H1 (cell line): ENCODE results near the gene FOXK1. TPM values are rescaled to one million over a fixed set of nuclear protein-coding genes. Genes with fewer than 3 reads are reported as not detected.

Experiments used
- CTCF ChIA-PET: fragments of 300-600 bp; sonication (Branson Sonifier 250); formaldehyde crosslinking; loops from one replicate; lab custom pipeline; 2021; ENCODE audit not compliant: partially characterized antibody; lab: Charles Lee
- POLR2A ChIA-PET: fragments of 300-600 bp; sonication (Branson Sonifier 250); formaldehyde crosslinking; loops from one replicate; lab custom pipeline; 2021; ENCODE audit warnings: inconsistent platforms; ENCODE audit not compliant: partially characterized antibody; lab: Charles Lee
- DNase-seq, 2 experiments: peaks; one replicate each; pipeline versions ENCODE4 v3.0.0 to v3.0.0-alpha.2; 2010 to 2022; ENCODE audit warnings: low spot score in 2 of 2, low read depth in 1 of 2, mixed read lengths in 1 of 2
- FAIRE-seq: peaks from 2 replicates; lab custom pipeline; 2011; peaks lifted over from hg19 to GRCh38; lab: Jason Lieb, UNC
- H2AFZ ChIP-seq: 2 replicates; pipeline ENCODE4 v1.8.1; 2012; ENCODE audit warnings: low read length, inconsistent platforms
- H2AK5ac ChIP-seq: 2 replicates; pipeline ENCODE4 v1.6.1; 2013; ENCODE audit warnings: low read depth, low read length
- H2BK120ac ChIP-seq: replicated peaks from 2 replicates; pipeline ENCODE3; 2013; ENCODE audit warnings: low read depth, low read length, inconsistent platforms
- H2BK12ac ChIP-seq: 2 replicates; pipeline ENCODE4 v1.6.1; 2013; ENCODE audit warnings: low read depth, low read length
- H2BK15ac ChIP-seq: 2 replicates; pipeline ENCODE4 v1.6.1; 2013; ENCODE audit warnings: low read length
- H2BK20ac ChIP-seq: 2 replicates; pipeline ENCODE4 v1.6.1; 2013; ENCODE audit warnings: low read length
- H2BK5ac ChIP-seq: 2 replicates; pipeline ENCODE4 v1.6.1; 2013; ENCODE audit warnings: low read depth, low read length
- H3K14ac ChIP-seq: 2 replicates; pipeline ENCODE4 v1.6.1; 2013; ENCODE audit warnings: inconsistent platforms; ENCODE audit not compliant: insufficient read length
- H3K18ac ChIP-seq: 2 replicates; pipeline ENCODE4 v1.6.1; 2013; ENCODE audit warnings: low read length; ENCODE audit errors: extremely low read depth
- H3K23ac ChIP-seq: 2 replicates; pipeline ENCODE4 v1.6.1; 2013; ENCODE audit warnings: inconsistent platforms; ENCODE audit not compliant: insufficient read length
- H3K23me2 ChIP-seq: 2 replicates; pipeline ENCODE4 v1.6.1; 2013; ENCODE audit warnings: low read depth, low read length
- H3K27ac ChIP-seq: 2 replicates; pipeline ENCODE4 v1.6.1; 2011; ENCODE audit warnings: low read depth, low read length, inconsistent platforms
- H3K27me3 ChIP-seq, 4 experiments: replicated peaks in 1 of 4; 1 replicate in 1 of 4; 2 replicates in 3 of 4; pipeline versions ENCODE4 v1.6.1 to v1.8.1; 2011 to 2013; ENCODE audit warnings: low read length in 3 of 4, mild to moderate bottlenecking in 3 of 4, inconsistent platforms in 2 of 4, mixed read lengths in 2 of 4, moderate library complexity in 1 of 4; ENCODE audit not compliant: control insufficient read depth in 3 of 4, insufficient read depth in 3 of 4; ENCODE audit errors: extremely low read depth in 1 of 4
- H3K36me3 ChIP-seq, 4 experiments: 2 replicates each; pipeline versions ENCODE4 v1.6.1 to v1.8.1; 2011 to 2013; ENCODE audit warnings: mild to moderate bottlenecking in 4 of 4, low read length in 3 of 4, moderate library complexity in 2 of 4, control low read depth in 1 of 4, inconsistent platforms in 1 of 4; ENCODE audit not compliant: insufficient read depth in 4 of 4, control insufficient read depth in 2 of 4
- H3K4ac ChIP-seq: replicated peaks from 2 replicates; pipeline ENCODE3; 2013; ENCODE audit warnings: low read length, low read depth, mixed read lengths, inconsistent platforms; ENCODE audit not compliant: insufficient read length
- H3K4me1 ChIP-seq, 4 experiments: replicated peaks in 1 of 4; 1 replicate in 1 of 4; 2 replicates in 3 of 4; pipeline versions ENCODE4 v1.6.1 to v1.8.1; 2011 to 2013; ENCODE audit warnings: low read length in 3 of 4, inconsistent platforms in 2 of 4, mixed read lengths in 1 of 4; ENCODE audit not compliant: insufficient read depth in 4 of 4, control insufficient read depth in 3 of 4
- H3K4me2 ChIP-seq, 2 experiments: 2 replicates each; pipeline versions ENCODE4 v1.6.1 to v1.8.1; 2011 to 2013; ENCODE audit warnings: low read depth in 2 of 2, low read length in 2 of 2, control low read depth in 1 of 2, inconsistent platforms in 1 of 2, mild to moderate bottlenecking in 1 of 2; ENCODE audit not compliant: insufficient read depth in 1 of 2
- H3K4me3 ChIP-seq, 4 experiments: fragments of 200-600, 300-600 bp in 1 of 4; sonication (generic), shearing (Covaris generic), sonication (Bioruptor Twin) in 1 of 4; 2 replicates each; pipeline versions ENCODE4 v1.5.1 to v1.8.1; 2011 to 2016; ENCODE audit warnings: low read length in 4 of 4, low read depth in 3 of 4, control low read depth in 2 of 4, inconsistent platforms in 2 of 4, mild to moderate bottlenecking in 2 of 4, mixed read lengths in 1 of 4, moderate library complexity in 1 of 4; ENCODE audit not compliant: insufficient read depth in 2 of 4; ENCODE audit errors: extremely low read depth in 1 of 4
- H3K56ac ChIP-seq: replicated peaks from 2 replicates; pipeline ENCODE3; 2013; ENCODE audit warnings: low read depth, mild to moderate bottlenecking, mixed read lengths, low read length, inconsistent platforms; ENCODE audit not compliant: insufficient read length
- H3K79me1 ChIP-seq: 2 replicates; pipeline ENCODE4 v1.6.1; 2013; ENCODE audit warnings: low read depth, low read length, control low read depth
- H3K79me2 ChIP-seq, 2 experiments: 2 replicates each; pipeline versions ENCODE4 v1.6.1 to v1.8.1; 2012 to 2013; ENCODE audit warnings: low read length in 2 of 2, mild to moderate bottlenecking in 2 of 2, inconsistent platforms in 1 of 2; ENCODE audit not compliant: insufficient read depth in 2 of 2, control insufficient read depth in 1 of 2
- H3K9ac ChIP-seq, 4 experiments: replicated peaks in 1 of 4; 1 replicate in 1 of 4; 2 replicates in 3 of 4; pipeline versions ENCODE4 v1.6.1 to v1.8.1; 2011 to 2013; ENCODE audit warnings: low read depth in 3 of 4, low read length in 3 of 4, control low read depth in 2 of 4, mild to moderate bottlenecking in 2 of 4, moderate library complexity in 2 of 4, inconsistent platforms in 1 of 4; ENCODE audit errors: extremely low read depth in 1 of 4
- H3K9me3 ChIP-seq, 2 experiments: 2 replicates each; pipeline versions ENCODE4 v1.6.1 to v1.8.1; 2012 to 2013; ENCODE audit warnings: mild to moderate bottlenecking in 2 of 2, moderate library complexity in 2 of 2, control low read depth in 1 of 2, inconsistent platforms in 1 of 2, low read depth in 1 of 2, low read length in 1 of 2, mixed read lengths in 1 of 2; ENCODE audit not compliant: insufficient read depth in 2 of 2
- H4K20me1 ChIP-seq, 2 experiments: replicated peaks in 1 of 2; 2 replicates each; pipeline versions ENCODE3 to v1.8.1; 2011 to 2013; ENCODE audit warnings: inconsistent platforms in 2 of 2, low read length in 2 of 2, mild to moderate bottlenecking in 1 of 2; ENCODE audit not compliant: insufficient read depth in 2 of 2, control insufficient read depth in 1 of 2
- H4K5ac ChIP-seq: 2 replicates; pipeline ENCODE4 v1.6.1; 2013; ENCODE audit warnings: low read length, low read depth, mixed read lengths, inconsistent platforms; ENCODE audit not compliant: insufficient read length
- H4K8ac ChIP-seq: 2 replicates; pipeline ENCODE4 v1.8.0; 2013; ENCODE audit warnings: mild to moderate bottlenecking, moderate library complexity, low read length, inconsistent platforms; ENCODE audit not compliant: insufficient read depth; ENCODE audit errors: extremely low read depth
- H4K91ac ChIP-seq: replicated peaks from 2 replicates; pipeline ENCODE3; 2013; ENCODE audit warnings: low read length, mixed read lengths, inconsistent platforms; ENCODE audit not compliant: insufficient read length
- CTBP2 ChIP-seq: IDR thresholded peaks from 2 replicates; pipeline ENCODE4 v1.7.0; 2011; ENCODE audit warnings: borderline replicate concordance, mild to moderate bottlenecking, moderate library complexity, mixed read lengths, low read length; ENCODE audit not compliant: insufficient read depth, insufficient read length
- E2F6 ChIP-seq: IDR thresholded peaks from 2 replicates; pipeline ENCODE4 v1.6.1; 2012; ENCODE audit warnings: inconsistent platforms
- HDAC6 ChIP-seq: IDR thresholded peaks from one replicate; pipeline ENCODE4 v1.7.1; 2012; ENCODE audit warnings: low read depth, mild to moderate bottlenecking, inconsistent platforms, low read length, moderate library complexity
- JUND ChIP-seq: IDR thresholded peaks from 2 replicates; pipeline ENCODE4 v1.6.1; 2011; ENCODE audit warnings: mild to moderate bottlenecking, improper control_type of control experiment, low read length
- KDM4A ChIP-seq: IDR thresholded peaks from one replicate; pipeline ENCODE4 v1.7.1; 2012; ENCODE audit warnings: low read depth, mild to moderate bottlenecking, moderate library complexity, low read length, inconsistent platforms; ENCODE audit not compliant: severe bottlenecking
- NANOG ChIP-seq: IDR thresholded peaks from 2 replicates; pipeline ENCODE4 v1.6.1; 2011; ENCODE audit warnings: low read length, low read depth, mild to moderate bottlenecking, inconsistent platforms; ENCODE audit not compliant: insufficient read depth, poor library complexity, severe bottlenecking
- NRF1 ChIP-seq: IDR thresholded peaks from 2 replicates; pipeline ENCODE4 v1.6.1; 2011; ENCODE audit warnings: mild to moderate bottlenecking, low read depth, low read length, improper control_type of control experiment
- RXRA ChIP-seq: IDR thresholded peaks from 2 replicates; pipeline ENCODE4 v1.6.1; 2011; ENCODE audit warnings: low read depth, mild to moderate bottlenecking, low read length, moderate library complexity; ENCODE audit not compliant: insufficient read depth
- SIX5 ChIP-seq: IDR thresholded peaks from 2 replicates; pipeline ENCODE4 v1.6.1; 2011; ENCODE audit warnings: mild to moderate bottlenecking, low read depth, low read length
- SRF ChIP-seq: IDR thresholded peaks from 2 replicates; pipeline ENCODE4 v1.6.1; 2011; ENCODE audit warnings: mild to moderate bottlenecking, low read depth, low read length, moderate library complexity
- TAF1 ChIP-seq: IDR thresholded peaks from 2 replicates; pipeline ENCODE4 v1.6.1; 2011; ENCODE audit warnings: mild to moderate bottlenecking, low read depth, low read length
- TAF7 ChIP-seq: optimal IDR thresholded peaks from 2 replicates; pipeline ENCODE3; 2011; ENCODE audit warnings: low read depth, mild to moderate bottlenecking, inconsistent platforms, low read length, moderate library complexity, borderline replicate concordance
- TEAD4 ChIP-seq: IDR thresholded peaks from 2 replicates; pipeline ENCODE4 v1.6.1; 2012; ENCODE audit warnings: low read depth, low read length, inconsistent platforms, mixed read lengths
- ZNF274 ChIP-seq: IDR thresholded peaks from 2 replicates; pipeline ENCODE4 v1.7.0; 2012; ENCODE audit warnings: low read length, borderline replicate concordance; ENCODE audit errors: extremely low read depth
- WGBS, 2 experiments: shearing (Covaris generic) in 1 of 2; methylation state at CpG; one replicate each; pipeline versions ENCODE4 v1.1.6 to v1.1.7; 2013 to 2015; ENCODE audit warnings: low lambda C conversion rate in 2 of 2, mixed read lengths in 2 of 2, inconsistent platforms in 1 of 2, low coverage in 1 of 2, missing lambda C conversion rate in 1 of 2; ENCODE audit not compliant: insufficient replicate concordance in 2 of 2, insufficient coverage in 1 of 2, insufficient read length in 1 of 2; ENCODE audit errors: extremely low coverage in 1 of 2, missing lambda C conversion rate in 1 of 2; 5-methylcytosine and 5-hydroxymethylcytosine counted together
- polyA plus RNA-seq, 7 experiments: library from polyadenylated mRNA; depleted of rRNA in 3 of 7; stranded (reverse) in 5 of 7; unstranded in 2 of 7; fragments of >200 nt in 5 of 7; fragments of 200-250 nt in 2 of 7; gene quantifications; 1 replicate in 5 of 7; 2 replicates in 1 of 7; 4 replicates in 1 of 7; pipeline versions ENCODE4 v1.2.1 to v1.2.3, GENCODE V29; 2011 to 2013; ENCODE audit warnings: missing spikeins in 2 of 7, mixed read lengths in 2 of 7
- total RNA-seq: library from RNA; stranded (reverse); fragmentation: NEBNext Ultra II Directional; extraction: Animal tissue kit (Norgen Biotek cat#: 25700); gene quantifications from 2 replicates; pipeline ENCODE4 v1.2.1, GENCODE V29; 2021

FOXK1 gene
- total and polyA plus RNA-seq, 2 of the 8 experiments (the other 6 are each of a cell fraction or from before 2014, with no cell fraction given): 2.0 to 8.5 TPM

GRCh38 chr7:4703532-4703931 lies 21.4 kb downstream of the FOXK1 start:
- H3K36me3 ChIP-seq: no peaks in the 10 kb centered on the region
- no peak overlapping the region for H3K27ac ChIP-seq
- H3K4me1 ChIP-seq: peaks cover 7 to 17% (median 14%) of the 10 kb centered on the region in 4 experiments
- DNase-seq (no peak), FAIRE-seq (no peak)
- H3K79me2 ChIP-seq: no peaks in the 10 kb centered on the region
- H3K23me2 ChIP-seq: peaks cover 9% of the 10 kb centered on the region
- ChIA-PET POLR2A (no interaction called here), CTCF (interaction anchor here (1.2 to 2.2 kb wide), 4 partner anchors 9 to 51 kb away, joined by 3 to 5 read pairs (median 3); no protein-coding TSS in a partner anchor)
- no peak overlapping the region for H3K23ac ChIP-seq
- H3K9ac ChIP-seq: no peak overlapping the region
- WGBS, 2 experiments: 87% methylated on average over 9 of the region's 9 CpGs; no CpG with 5 or more reads in 1 of the 2 experiments
- H2AFZ ChIP-seq: no peak overlapping the region
- H3K9me3 ChIP-seq: no peaks in the 10 kb centered on the region
- H2BK120ac ChIP-seq: no peak overlapping the region
- H2BK15ac ChIP-seq: no peak overlapping the region
- H2BK5ac ChIP-seq: no peak overlapping the region
- no peak overlapping the region for H3K18ac ChIP-seq
- H3K56ac ChIP-seq: no peak overlapping the region
- H2AK5ac ChIP-seq: no peak overlapping the region
- H3K4me3 ChIP-seq: no peak overlapping the region
- H3K79me1 ChIP-seq: no peaks in the 10 kb centered on the region; the same call in none of the 2 replicates
- H4K8ac ChIP-seq: no peak overlapping the region
- H4K20me1 ChIP-seq: peaks cover 30 to 41% of the 10 kb centered on the region in 2 experiments
- H2BK20ac ChIP-seq: no peak overlapping the region
- H3K4ac ChIP-seq: no peak overlapping the region
- H2BK12ac ChIP-seq: no peak overlapping the region
- no peak overlapping the region for H4K91ac ChIP-seq
- H3K27me3 ChIP-seq: peaks cover 14 to 64% (median 55%) of the 10 kb centered on the region in 4 experiments
- no peak overlapping the region for H3K14ac ChIP-seq
- H4K5ac ChIP-seq: no peak overlapping the region
- H3K4me2 ChIP-seq: no peak overlapping the region
- TF ChIP-seq KDM4A (no peak), SRF (no peak), RXRA (no peak), TAF1 (no peak), NRF1 (no peak), JUND (no peak), HDAC6 (no peak), TEAD4 (no peak), E2F6 (no peak), NANOG (no peak), TAF7 (no peak), ZNF274 (no peak), SIX5 (no peak), CTBP2 (no peak)
